Measurements from ENCODE around the gene RTKN. TPM values are rescaled to one million over a fixed set of nuclear protein-coding genes. Genes with fewer than 3 reads are reported as not detected.

RTKN gene
- total RNA-seq, 1 donor from 2014 or later: 2.2 TPM

- Mint-ChIP-seq H3K4me3 (no peak overlapping the region), H3K9me3 (no peaks in the 10 kb centered on the region), H3K27ac (no peak overlapping the region), H3K4me1 (peaks cover 15% of the 10 kb centered on the region), H3K27me3 (peaks cover 23% of the 10 kb centered on the region), H3K36me3 (ENCODE audit: low read depth) (no peaks in the 10 kb centered on the region)
- no peak for DNase-seq
- intact Hi-C loops (cut with micrococcal nuclease): no loop called here
These were observed 28.6 kb downstream of the RTKN start for GRCh38 chr2:74413001-74413698.

DNA sequence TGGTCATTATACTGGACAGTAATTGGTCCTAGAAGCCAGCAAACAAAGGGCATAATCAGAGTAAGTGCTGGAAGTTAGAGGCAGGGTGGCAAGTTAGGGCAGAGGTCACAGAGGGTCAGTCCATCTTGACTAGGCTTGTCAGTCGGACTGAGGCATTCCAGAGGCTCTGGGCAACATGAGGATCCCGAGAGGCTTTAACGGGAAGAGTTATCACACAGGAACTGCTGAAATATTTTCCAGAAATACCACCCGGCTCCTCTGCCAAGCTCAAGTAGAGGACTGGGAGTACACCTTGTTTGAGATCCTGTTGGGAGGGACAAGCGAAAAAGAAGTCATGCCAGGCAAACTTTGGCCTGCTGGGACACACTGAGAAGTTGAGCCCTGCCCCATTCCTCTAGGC, 34.1 kb downstream of the RTKN start:
- Mint-ChIP-seq H3K36me3 (ENCODE audit: low read depth) (no peaks in the 10 kb centered on the region), H3K27ac (no peak overlapping the region), H3K4me1 (no peaks in the 10 kb centered on the region), H3K27me3 (peaks cover 20% of the 10 kb centered on the region), H3K4me3 (no peak overlapping the region), H3K9me3 (no peaks in the 10 kb centered on the region)
- DNase-seq: no peak
- intact Hi-C loops (cut with micrococcal nuclease): no loop called here

- no peak for DNase-seq
- no peaks in the 10 kb centered on the region for H3K4me1 Mint-ChIP-seq
- no peaks in the 10 kb centered on the region for H3K9me3 Mint-ChIP-seq
- H3K27ac Mint-ChIP-seq: no peak overlapping the region
- H3K36me3 Mint-ChIP-seq (ENCODE audit: low read depth): no peaks in the 10 kb centered on the region
- intact Hi-C loops (cut with micrococcal nuclease): no loop called here
- H3K27me3 Mint-ChIP-seq: peaks cover 17% of the 10 kb centered on the region
- H3K4me3 Mint-ChIP-seq: no peak overlapping the region
These were observed 35.7 kb downstream of the RTKN start for GRCh38 chr2:74406035-74406434.

- Mint-ChIP-seq H3K4me1 (peaks cover 4% of the 10 kb centered on the region), H3K9me3 (no peaks in the 10 kb centered on the region), H3K27ac (no peak overlapping the region), H3K27me3 (peaks cover 8% of the 10 kb centered on the region), H3K36me3 (ENCODE audit: low read depth) (no peaks in the 10 kb centered on the region), H3K4me3 (no peak overlapping the region)
- DNase-seq: no peak
- intact Hi-C loops (cut with micrococcal nuclease): no loop called here
These were observed 39.8 kb downstream of the RTKN start for GRCh38 chr2:74401891-74402290.

GRCh38 chr2:74399785-74400184, 42.0 kb downstream of the RTKN start:
- H3K4me3 Mint-ChIP-seq: no peak overlapping the region
- intact Hi-C loops (cut with micrococcal nuclease): no loop called here
- no peaks in the 10 kb centered on the region for H3K36me3 Mint-ChIP-seq (ENCODE audit: low read depth)
- no peaks in the 10 kb centered on the region for H3K9me3 Mint-ChIP-seq
- peak; percentile 76 for DNase-seq
- no peak overlapping the region for H3K27ac Mint-ChIP-seq
- H3K27me3 Mint-ChIP-seq: peaks cover 9% of the 10 kb centered on the region
- peaks cover 4% of the 10 kb centered on the region for H3K4me1 Mint-ChIP-seq

GRCh38 chr2:74396149-74396548, 45.6 kb downstream of the RTKN start:
- intact Hi-C loops (cut with micrococcal nuclease): no loop called here
- Mint-ChIP-seq H3K9me3 (no peaks in the 10 kb centered on the region), H3K27ac (no peak overlapping the region)

DNA sequence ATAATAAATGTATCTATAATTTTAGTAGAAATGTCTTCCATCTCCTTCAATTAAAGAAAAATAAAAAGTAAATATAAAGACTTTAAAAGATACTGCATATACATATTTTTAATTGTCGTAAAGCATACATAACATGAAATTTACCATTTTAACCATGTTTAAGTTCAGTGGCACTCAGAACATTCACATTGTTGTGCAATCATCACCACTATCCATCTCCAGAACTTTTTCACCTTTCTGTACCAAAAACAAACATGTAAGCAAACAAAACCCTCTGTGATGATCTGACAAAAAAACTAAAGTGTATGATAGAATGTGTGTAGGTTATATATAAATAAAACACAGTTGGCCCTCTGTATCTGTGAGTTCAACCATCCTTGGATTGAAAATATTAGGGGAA, 48.2 kb downstream of the RTKN start:
- Mint-ChIP-seq H3K4me3 (no peak overlapping the region), H3K27me3 (peaks cover 10% of the 10 kb centered on the region), H3K36me3 (ENCODE audit: low read depth) (no peaks in the 10 kb centered on the region), H3K9me3 (no peaks in the 10 kb centered on the region), H3K4me1 (peaks cover 8% of the 10 kb centered on the region), H3K27ac (no peak overlapping the region)
- DNase-seq: no peak
- intact Hi-C loops (cut with micrococcal nuclease): loop anchor here (5.0 kb wide), 3 partner anchors 56 to 216 kb away; partner anchors contain the start of gene MOB1A

More at GRCh38 chr2:74396149-74396548, 45.6 kb downstream of the RTKN start:
- no peaks in the 10 kb centered on the region for H3K36me3 Mint-ChIP-seq (ENCODE audit: low read depth)
- H3K4me1 Mint-ChIP-seq: peaks cover 6% of the 10 kb centered on the region
- DNase-seq: no peak
- no peak overlapping the region for H3K4me3 Mint-ChIP-seq
- peaks cover 14% of the 10 kb centered on the region for H3K27me3 Mint-ChIP-seq

- Mint-ChIP-seq H3K9me3 (no peaks in the 10 kb centered on the region), H3K27ac (peak overlapping the region; percentile 28), H3K36me3 (ENCODE audit: low read depth) (no peaks in the 10 kb centered on the region), H3K4me1 (peaks cover 8% of the 10 kb centered on the region), H3K4me3 (no peak overlapping the region), H3K27me3 (peaks cover 10% of the 10 kb centered on the region)
- intact Hi-C loops (cut with micrococcal nuclease): loop anchor here (1.0 to 5.0 kb wide), 6 partner anchors 29 to 215 kb away; partner anchors contain the start of genes C2orf81, MOB1A and WDR54
- DNase-seq: no peak
These were observed 49.3 kb downstream of the RTKN start for GRCh38 chr2:74392449-74392743.

DNA sequence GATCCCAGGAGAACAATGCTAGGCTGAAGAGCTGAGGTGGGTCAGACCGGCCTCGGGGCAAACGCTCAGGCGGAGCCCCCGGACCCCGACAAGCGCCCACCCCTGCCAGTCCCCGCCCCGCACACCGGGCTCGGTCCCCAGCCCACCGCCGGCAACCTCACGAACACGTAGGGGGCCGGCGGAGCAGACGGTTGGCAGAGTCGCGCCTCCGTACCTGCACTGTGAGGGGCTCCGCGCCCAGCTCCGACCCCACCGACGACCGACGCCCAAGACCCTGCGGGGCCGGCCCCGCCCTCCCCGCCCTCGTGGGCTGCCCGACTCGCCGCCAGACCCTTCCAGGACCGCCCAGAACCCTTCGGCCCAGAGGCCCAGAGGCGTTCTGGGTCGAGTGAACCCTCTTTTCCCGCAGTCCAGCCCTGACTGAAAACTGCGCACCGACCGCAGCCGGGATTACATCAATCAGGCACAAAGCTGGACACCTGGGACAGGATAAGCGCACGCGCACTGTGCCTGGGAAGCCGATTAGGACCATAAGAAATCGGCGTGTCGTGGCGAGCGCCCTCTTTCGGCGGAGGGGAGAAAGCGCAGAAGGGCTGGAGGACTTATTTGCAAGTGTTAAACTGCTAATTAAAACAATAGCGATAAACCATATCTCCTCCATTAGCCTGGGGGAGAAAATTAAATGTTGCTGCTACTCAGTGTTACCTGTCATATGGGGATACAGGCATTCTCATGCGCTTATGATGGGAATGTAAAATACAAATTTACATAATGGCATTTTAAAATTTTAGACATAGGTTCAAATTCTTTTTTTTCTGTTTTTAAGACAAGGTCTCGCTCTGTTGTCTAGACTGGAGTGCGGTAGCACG, 49.9 kb downstream of the RTKN start:
- Mint-ChIP-seq H3K4me3 (peak overlapping the region; percentile 93), H3K9me3 (no peaks in the 10 kb centered on the region), H3K27ac (peak overlapping the region; percentile 98), H3K4me1 (peaks cover 8% of the 10 kb centered on the region), H3K36me3 (ENCODE audit: low read depth) (no peaks in the 10 kb centered on the region), H3K27me3 (peaks cover 10% of the 10 kb centered on the region)
- intact Hi-C loops (cut with micrococcal nuclease): loop anchor here (1.0 to 5.0 kb wide), 6 partner anchors 29 to 215 kb away; partner anchors contain the start of genes C2orf81, MOB1A and WDR54
- DNase-seq: peak; percentile 98

DNA sequence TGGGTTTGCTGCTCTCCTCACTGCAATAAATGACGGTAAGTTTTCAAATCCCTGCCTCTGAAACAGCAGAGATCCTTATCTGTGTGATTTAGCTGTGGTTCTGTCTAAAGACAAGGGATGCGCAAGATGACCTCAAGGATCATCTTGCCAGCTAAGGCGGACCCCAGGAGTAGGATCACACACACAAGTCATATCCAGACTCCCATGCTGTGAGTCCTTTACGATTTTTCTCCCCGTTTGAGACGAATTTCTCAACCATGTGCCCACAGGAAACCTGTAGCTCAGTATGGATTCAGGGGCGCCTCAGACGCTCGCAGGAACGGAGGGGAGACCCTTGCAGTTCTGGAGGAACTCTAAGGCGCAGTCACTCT, 50.5 kb downstream of the RTKN start:
- DNase-seq: no peak
- Mint-ChIP-seq H3K9me3 (no peaks in the 10 kb centered on the region), H3K36me3 (ENCODE audit: low read depth) (no peaks in the 10 kb centered on the region), H3K4me1 (peaks cover 8% of the 10 kb centered on the region), H3K27ac (peak overlapping the region; percentile 83), H3K27me3 (peaks cover 10% of the 10 kb centered on the region), H3K4me3 (peak overlapping the region; percentile 93)
- intact Hi-C loops (cut with micrococcal nuclease): loop anchor here (5.0 kb wide), 3 partner anchors 54 to 214 kb away; partner anchors contain the start of gene MOB1A

- intact Hi-C loops (cut with micrococcal nuclease): loop anchor here (5.0 kb wide), 3 partner anchors 53 to 213 kb away; partner anchors contain the start of gene MOB1A
- no peak overlapping the region for H3K27ac Mint-ChIP-seq
- peaks cover 8% of the 10 kb centered on the region for H3K4me1 Mint-ChIP-seq
- peaks cover 10% of the 10 kb centered on the region for H3K27me3 Mint-ChIP-seq
- no peaks in the 10 kb centered on the region for H3K9me3 Mint-ChIP-seq
- no peaks in the 10 kb centered on the region for H3K36me3 Mint-ChIP-seq (ENCODE audit: low read depth)
- peak overlapping the region; percentile 93 for H3K4me3 Mint-ChIP-seq
- no peak for DNase-seq
These were observed 51.1 kb downstream of the RTKN start for GRCh38 chr2:74390606-74391005.

GRCh38 chr2:74387346-74387745, 54.4 kb downstream of the RTKN start:
- H3K4me1 Mint-ChIP-seq: peaks cover 8% of the 10 kb centered on the region
- H3K9me3 Mint-ChIP-seq: no peaks in the 10 kb centered on the region
- no peak for DNase-seq
- intact Hi-C loops (cut with micrococcal nuclease): no loop called here
- H3K27ac Mint-ChIP-seq: no peak overlapping the region
- no peaks in the 10 kb centered on the region for H3K36me3 Mint-ChIP-seq (ENCODE audit: low read depth)
- H3K27me3 Mint-ChIP-seq: no peaks in the 10 kb centered on the region
- no peak overlapping the region for H3K4me3 Mint-ChIP-seq

- no peaks in the 10 kb centered on the region for H3K27me3 Mint-ChIP-seq
- no peak for DNase-seq
- H3K9me3 Mint-ChIP-seq: no peaks in the 10 kb centered on the region
- H3K4me3 Mint-ChIP-seq: no peak overlapping the region
- peaks cover 2% of the 10 kb centered on the region for H3K36me3 Mint-ChIP-seq (ENCODE audit: low read depth)
- H3K27ac Mint-ChIP-seq: no peak overlapping the region
- H3K4me1 Mint-ChIP-seq: peaks cover 9% of the 10 kb centered on the region
- intact Hi-C loops (cut with micrococcal nuclease): no loop called here
These were observed 56.3 kb downstream of the RTKN start for GRCh38 chr2:74385396-74385795.

DNA sequence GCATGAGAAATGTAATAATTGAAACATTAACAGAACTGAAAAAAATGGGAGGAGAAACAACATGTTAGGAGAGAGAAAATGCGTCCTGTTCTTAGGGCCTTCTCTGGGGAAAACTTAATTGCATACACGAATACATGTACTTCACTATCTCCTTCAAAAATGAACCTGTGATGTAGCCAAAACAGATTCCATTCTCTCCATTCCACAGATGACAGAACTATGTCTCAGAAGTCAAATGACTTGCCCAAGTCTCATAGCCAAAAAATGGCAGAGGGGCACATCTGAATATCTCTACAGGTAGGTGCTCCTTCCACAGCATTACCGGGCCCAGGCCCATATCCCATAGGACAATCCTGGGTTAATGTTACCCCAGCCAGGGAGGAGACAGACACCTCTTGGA, 57.7 kb downstream of the RTKN start:
- no peak overlapping the region for H3K4me3 Mint-ChIP-seq
- DNase-seq: no peak
- H3K36me3 Mint-ChIP-seq (ENCODE audit: low read depth): peaks cover 2% of the 10 kb centered on the region
- H3K4me1 Mint-ChIP-seq: peaks cover 15% of the 10 kb centered on the region
- no peaks in the 10 kb centered on the region for H3K9me3 Mint-ChIP-seq
- no peaks in the 10 kb centered on the region for H3K27me3 Mint-ChIP-seq
- no peak overlapping the region for H3K27ac Mint-ChIP-seq
- intact Hi-C loops (cut with micrococcal nuclease): no loop called here
